HepG2 (cell line): Measurements from ENCODE around the gene FAM53B. TPM values are rescaled to one million over a fixed set of nuclear protein-coding genes. Genes with fewer than 3 reads are reported as not detected.

Experiments used
- ELF3 ChIP-seq: IDR thresholded peaks from 2 replicates; pipeline ENCODE4 v1.6.1; 2016; ENCODE audit warnings: missing genetic modification reagents, missing compliant biosample characterization
- FOXP1 ChIP-seq, 2 experiments: fragments of 450-650 bp in 1 of 2; IDR thresholded peaks; 2 replicates each; pipeline ENCODE4 v1.6.1; 2017 to 2018; ENCODE audit warnings: antibody characterized with exemption in 1 of 2
- IRF2 ChIP-seq: IDR thresholded peaks from 2 replicates; pipeline ENCODE4 v1.6.1; 2018; ENCODE audit warnings: missing genetic modification reagents, missing compliant biosample characterization
- NBN ChIP-seq: fragments of 450-650 bp; conservative IDR thresholded peaks from 2 replicates; pipeline ENCODE4 v1.6.1; 2017
- PAX8 ChIP-seq: sonication (generic); formaldehyde crosslinking; IDR thresholded peaks from 2 replicates; pipeline ENCODE4 v1.8.0; 2022; ENCODE audit warnings: mild to moderate bottlenecking, missing genetic modification reagents, borderline replicate concordance
- SKI ChIP-seq: fragments of 450-650 bp; IDR thresholded peaks from one replicate; pipeline ENCODE4 v1.6.1; 2018; ENCODE audit warnings: mild to moderate bottlenecking; ENCODE audit not compliant: partially characterized antibody
- TRIM24 ChIP-seq: sonication (generic); formaldehyde crosslinking; IDR thresholded peaks from 2 replicates; pipeline ENCODE4 v1.8.0; 2022; ENCODE audit warnings: mild to moderate bottlenecking, missing genetic modification reagents
- YY1 ChIP-seq: IDR thresholded peaks from 2 replicates; pipeline ENCODE4 v1.6.1; 2011; ENCODE audit warnings: low read length, low read depth, moderate library complexity, mild to moderate bottlenecking; ENCODE audit not compliant: insufficient read depth, insufficient replicate concordance
- ZFX ChIP-seq: sonication (generic); formaldehyde crosslinking; IDR thresholded peaks from 2 replicates; pipeline ENCODE4 v1.4.0; 2020; ENCODE audit warnings: mild to moderate bottlenecking, low read depth, missing genetic modification reagents, moderate library complexity
- ZNF431 ChIP-seq: sonication (generic); formaldehyde crosslinking; IDR thresholded peaks from 2 replicates; pipeline ENCODE4 v1.9.0; 2022; ENCODE audit warnings: missing genetic modification reagents, low read depth, mild to moderate bottlenecking, borderline replicate concordance
- ZNF629 ChIP-seq: sonication (generic); formaldehyde crosslinking; conservative IDR thresholded peaks from 2 replicates; pipeline ENCODE4 v1.5.0; 2020; ENCODE audit warnings: missing genetic modification reagents
- ZNF878 ChIP-seq: sonication (generic); formaldehyde crosslinking; IDR thresholded peaks from 2 replicates; pipeline ENCODE4 v1.8.1; 2023; ENCODE audit warnings: mild to moderate bottlenecking, missing genetic modification reagents, moderate library complexity
- polyA plus RNA-seq, 8 experiments: library from polyadenylated mRNA; depleted of rRNA in 3 of 8; stranded (reverse) in 7 of 8; unstranded in 1 of 8; fragments of >200 nt; fragmentation: Illumina TruSeq in 4 of 8; extraction: Trizol in 4 of 8; gene quantifications; 2 replicates each; pipeline versions ENCODE4 v1.2.1 to v1.2.3, GENCODE V29; 2011 to 2016; ENCODE audit warnings: low read depth in 4 of 8, missing spikeins in 1 of 8, mixed read lengths in 1 of 8; ENCODE audit not compliant: insufficient read depth in 1 of 8
- total RNA-seq, 5 experiments: library from RNA; depleted of rRNA; stranded (reverse); fragments of >200 nt; fragmentation: Illumina TruSeq; extraction: Trizol; gene quantifications; 2 replicates each; pipeline ENCODE4 v1.2.3, GENCODE V29; 2016; ENCODE audit warnings: low read depth in 1 of 5
- TF ChIP-seq, protein P1 (sequence below): sonication (generic); formaldehyde crosslinking; conservative IDR thresholded peaks from 2 replicates; pipeline ENCODE4 v1.4.0; 2020; ENCODE audit warnings: mild to moderate bottlenecking, missing genetic modification reagents, moderate library complexity
- TF ChIP-seq, protein P2 (sequence below): sonication (generic); formaldehyde crosslinking; IDR thresholded peaks from 2 replicates; pipeline ENCODE4 v1.8.0; 2022; ENCODE audit warnings: mild to moderate bottlenecking, missing genetic modification reagents; ENCODE audit not compliant: insufficient replicate concordance
- TF ChIP-seq, protein P3 (sequence below): fragments of 450-650 bp; IDR thresholded peaks from 2 replicates; pipeline ENCODE4 v1.6.1; 2017; ENCODE audit warnings: mild to moderate bottlenecking

Gene FAM53B
- total and polyA plus RNA-seq, 2 of the 13 experiments (the other 11 are each of a cell fraction or from before 2014, with no cell fraction given) = 6.4 to 19.3 TPM

DNA sequence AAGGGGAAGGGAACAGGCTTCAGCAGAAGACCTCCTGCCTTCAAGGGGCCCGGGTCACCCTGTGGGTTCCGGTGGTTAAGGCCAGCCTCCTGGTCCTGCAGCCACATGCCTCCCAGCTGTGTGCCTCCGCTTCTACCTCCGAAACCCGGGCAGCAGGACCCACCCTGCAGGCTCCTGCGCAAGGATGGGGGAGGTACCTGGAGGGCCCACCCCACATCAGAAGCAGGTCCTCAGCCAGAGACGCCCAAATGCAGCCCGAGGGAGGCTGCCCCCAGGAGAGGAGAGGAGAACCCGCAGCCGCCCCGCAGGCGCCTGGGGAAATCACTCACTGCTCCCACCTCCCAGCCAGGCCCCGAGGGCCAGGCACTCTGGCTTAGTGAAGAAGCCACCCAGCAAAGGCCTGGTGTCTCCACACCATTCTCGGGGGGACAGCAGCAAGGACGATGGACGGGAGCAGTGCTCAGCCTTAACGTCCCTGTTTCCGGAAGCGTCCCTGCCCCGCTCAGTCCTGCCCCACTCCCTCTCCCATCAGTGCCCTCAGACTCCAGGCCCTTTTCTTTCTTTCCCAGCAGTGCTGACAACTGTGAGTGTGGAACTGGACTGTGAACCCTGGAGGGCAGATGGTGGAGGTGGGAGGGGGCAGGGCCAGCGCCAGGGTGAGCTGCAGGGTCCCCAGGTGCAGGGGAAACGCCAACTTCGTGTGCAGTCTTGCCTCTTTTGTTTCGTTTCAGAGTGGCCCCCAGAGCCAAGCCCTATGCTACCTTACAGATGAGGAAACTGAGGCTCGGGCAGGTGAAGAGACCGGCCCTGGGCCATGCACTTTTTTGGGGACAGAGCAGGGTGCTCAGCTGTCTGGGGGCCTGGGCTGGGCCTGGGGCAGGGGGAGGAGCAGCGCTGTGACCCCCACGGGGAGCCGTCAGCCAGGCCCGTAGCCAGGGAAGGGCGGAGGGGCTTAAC, 138.0 kb downstream of the FAM53B start (continued):
- TF ChIP-seq, protein P1, sequence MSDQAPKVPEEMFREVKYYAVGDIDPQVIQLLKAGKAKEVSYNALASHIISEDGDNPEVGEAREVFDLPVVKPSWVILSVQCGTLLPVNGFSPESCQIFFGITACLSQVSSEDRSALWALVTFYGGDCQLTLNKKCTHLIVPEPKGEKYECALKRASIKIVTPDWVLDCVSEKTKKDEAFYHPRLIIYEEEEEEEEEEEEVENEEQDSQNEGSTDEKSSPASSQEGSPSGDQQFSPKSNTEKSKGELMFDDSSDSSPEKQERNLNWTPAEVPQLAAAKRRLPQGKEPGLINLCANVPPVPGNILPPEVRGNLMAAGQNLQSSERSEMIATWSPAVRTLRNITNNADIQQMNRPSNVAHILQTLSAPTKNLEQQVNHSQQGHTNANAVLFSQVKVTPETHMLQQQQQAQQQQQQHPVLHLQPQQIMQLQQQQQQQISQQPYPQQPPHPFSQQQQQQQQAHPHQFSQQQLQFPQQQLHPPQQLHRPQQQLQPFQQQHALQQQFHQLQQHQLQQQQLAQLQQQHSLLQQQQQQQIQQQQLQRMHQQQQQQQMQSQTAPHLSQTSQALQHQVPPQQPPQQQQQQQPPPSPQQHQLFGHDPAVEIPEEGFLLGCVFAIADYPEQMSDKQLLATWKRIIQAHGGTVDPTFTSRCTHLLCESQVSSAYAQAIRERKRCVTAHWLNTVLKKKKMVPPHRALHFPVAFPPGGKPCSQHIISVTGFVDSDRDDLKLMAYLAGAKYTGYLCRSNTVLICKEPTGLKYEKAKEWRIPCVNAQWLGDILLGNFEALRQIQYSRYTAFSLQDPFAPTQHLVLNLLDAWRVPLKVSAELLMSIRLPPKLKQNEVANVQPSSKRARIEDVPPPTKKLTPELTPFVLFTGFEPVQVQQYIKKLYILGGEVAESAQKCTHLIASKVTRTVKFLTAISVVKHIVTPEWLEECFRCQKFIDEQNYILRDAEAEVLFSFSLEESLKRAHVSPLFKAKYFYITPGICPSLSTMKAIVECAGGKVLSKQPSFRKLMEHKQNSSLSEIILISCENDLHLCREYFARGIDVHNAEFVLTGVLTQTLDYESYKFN (CRISPR knock-in tag) = peak; percentile 76
- no peak for TF ChIP-seq ZNF878 (CRISPR knock-in tag)
- no peak for TF ChIP-seq SKI
- TF ChIP-seq, protein P2, sequence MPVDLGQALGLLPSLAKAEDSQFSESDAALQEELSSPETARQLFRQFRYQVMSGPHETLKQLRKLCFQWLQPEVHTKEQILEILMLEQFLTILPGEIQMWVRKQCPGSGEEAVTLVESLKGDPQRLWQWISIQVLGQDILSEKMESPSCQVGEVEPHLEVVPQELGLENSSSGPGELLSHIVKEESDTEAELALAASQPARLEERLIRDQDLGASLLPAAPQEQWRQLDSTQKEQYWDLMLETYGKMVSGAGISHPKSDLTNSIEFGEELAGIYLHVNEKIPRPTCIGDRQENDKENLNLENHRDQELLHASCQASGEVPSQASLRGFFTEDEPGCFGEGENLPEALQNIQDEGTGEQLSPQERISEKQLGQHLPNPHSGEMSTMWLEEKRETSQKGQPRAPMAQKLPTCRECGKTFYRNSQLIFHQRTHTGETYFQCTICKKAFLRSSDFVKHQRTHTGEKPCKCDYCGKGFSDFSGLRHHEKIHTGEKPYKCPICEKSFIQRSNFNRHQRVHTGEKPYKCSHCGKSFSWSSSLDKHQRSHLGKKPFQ (CRISPR knock-in tag) = no peak
- no peak for TF ChIP-seq FOXP1 (IDR thresholded peaks at IDR 0.05)
- TF ChIP-seq FOXP1 (CRISPR knock-in tag; IDR thresholded peaks at IDR 0.05) = no peak
- no peak for TF ChIP-seq TRIM24 (CRISPR knock-in tag)
- TF ChIP-seq, protein P3, sequence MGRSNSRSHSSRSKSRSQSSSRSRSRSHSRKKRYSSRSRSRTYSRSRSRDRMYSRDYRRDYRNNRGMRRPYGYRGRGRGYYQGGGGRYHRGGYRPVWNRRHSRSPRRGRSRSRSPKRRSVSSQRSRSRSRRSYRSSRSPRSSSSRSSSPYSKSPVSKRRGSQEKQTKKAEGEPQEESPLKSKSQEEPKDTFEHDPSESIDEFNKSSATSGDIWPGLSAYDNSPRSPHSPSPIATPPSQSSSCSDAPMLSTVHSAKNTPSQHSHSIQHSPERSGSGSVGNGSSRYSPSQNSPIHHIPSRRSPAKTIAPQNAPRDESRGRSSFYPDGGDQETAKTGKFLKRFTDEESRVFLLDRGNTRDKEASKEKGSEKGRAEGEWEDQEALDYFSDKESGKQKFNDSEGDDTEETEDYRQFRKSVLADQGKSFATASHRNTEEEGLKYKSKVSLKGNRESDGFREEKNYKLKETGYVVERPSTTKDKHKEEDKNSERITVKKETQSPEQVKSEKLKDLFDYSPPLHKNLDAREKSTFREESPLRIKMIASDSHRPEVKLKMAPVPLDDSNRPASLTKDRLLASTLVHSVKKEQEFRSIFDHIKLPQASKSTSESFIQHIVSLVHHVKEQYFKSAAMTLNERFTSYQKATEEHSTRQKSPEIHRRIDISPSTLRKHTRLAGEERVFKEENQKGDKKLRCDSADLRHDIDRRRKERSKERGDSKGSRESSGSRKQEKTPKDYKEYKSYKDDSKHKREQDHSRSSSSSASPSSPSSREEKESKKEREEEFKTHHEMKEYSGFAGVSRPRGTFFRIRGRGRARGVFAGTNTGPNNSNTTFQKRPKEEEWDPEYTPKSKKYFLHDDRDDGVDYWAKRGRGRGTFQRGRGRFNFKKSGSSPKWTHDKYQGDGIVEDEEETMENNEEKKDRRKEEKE = no peak
- TF ChIP-seq ZFX (CRISPR knock-in tag) = peak; percentile 91
- TF ChIP-seq PAX8 (CRISPR knock-in tag) = no peak
- no peak; the same call in 1 of the 2 replicates for TF ChIP-seq ZNF431 (CRISPR knock-in tag)
- no peak for TF ChIP-seq YY1
- peak; percentile 52 for TF ChIP-seq ELF3 (CRISPR knock-in tag)
- no peak for TF ChIP-seq NBN
- 0 out of 2 replicates have a peak, but pooled peaks have one; percentile 34 for TF ChIP-seq ZNF629
- TF ChIP-seq IRF2 = peak; percentile 51; the same call in 1 of the 2 replicates
